ENCODE results near the gene EBPL. TPM values are rescaled to one million over a fixed set of nuclear protein-coding genes. Genes with fewer than 3 reads are reported as not detected.
A peak's percentile ranks its signal among the peaks of the same experiment; 100 is the strongest.
"Not testable (repeated sequence)": the region's sequence is repeated elsewhere in the genome, so short reads cannot be mapped to it uniquely, and the experiment has no call there.

EBPL gene
- polyA plus RNA-seq, 1 donor, result 41.9 TPM

DNA sequence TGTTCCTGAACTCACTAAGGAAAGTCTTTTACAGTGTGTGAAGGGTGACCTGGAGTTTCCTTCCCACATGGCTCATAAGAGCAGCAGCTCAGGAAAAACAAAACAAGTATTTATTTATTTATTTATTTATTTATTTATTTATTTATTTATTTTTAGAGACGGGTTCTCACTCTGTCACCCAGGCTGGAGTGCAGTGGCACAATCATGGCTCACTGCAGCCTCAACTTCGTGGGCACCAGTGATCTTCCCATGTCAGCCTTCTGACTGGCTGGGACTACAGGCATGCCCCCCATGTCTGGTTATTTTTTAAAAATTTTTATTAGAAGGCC lies 52.6 kb downstream of the EBPL start:
- no peak for DNase-seq

- DNase-seq, result no peak
Measured at GRCh38 chr13:49638030-49638743, 53.1 kb downstream of the EBPL start.

GRCh38 chr13:49636705-49637104 lies 54.6 kb downstream of the EBPL start:
- DNase-seq, result no peak

- DNase-seq, result peak; percentile 40
Measured at GRCh38 chr13:49635599-49636433, 55.5 kb downstream of the EBPL start.

- DNase-seq, result no peak
Measured at GRCh38 chr13:49633710-49634109, 57.6 kb downstream of the EBPL start.

GRCh38 chr13:49632156-49632555 lies 59.1 kb downstream of the EBPL start:
- DNase-seq, result no peak

DNA sequence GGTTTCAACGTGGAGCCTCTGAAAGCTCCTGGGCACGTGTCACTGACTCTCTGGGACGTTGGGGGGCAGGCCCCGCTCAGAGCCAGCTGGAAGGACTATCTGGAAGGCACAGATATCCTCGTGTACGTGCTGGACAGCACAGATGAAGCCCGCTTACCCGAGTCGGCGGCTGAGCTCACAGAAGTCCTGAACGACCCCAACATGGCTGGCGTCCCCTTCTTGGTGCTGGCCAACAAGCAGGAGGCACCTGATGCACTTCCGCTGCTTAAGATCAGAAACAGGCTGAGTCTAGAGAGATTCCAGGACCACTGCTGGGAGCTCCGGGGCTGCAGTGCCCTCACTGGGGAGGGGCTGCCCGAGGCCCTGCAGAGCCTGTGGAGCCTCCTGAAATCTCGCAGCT lies 60.7 kb downstream of the EBPL start:
- no peak for DNase-seq

DNA sequence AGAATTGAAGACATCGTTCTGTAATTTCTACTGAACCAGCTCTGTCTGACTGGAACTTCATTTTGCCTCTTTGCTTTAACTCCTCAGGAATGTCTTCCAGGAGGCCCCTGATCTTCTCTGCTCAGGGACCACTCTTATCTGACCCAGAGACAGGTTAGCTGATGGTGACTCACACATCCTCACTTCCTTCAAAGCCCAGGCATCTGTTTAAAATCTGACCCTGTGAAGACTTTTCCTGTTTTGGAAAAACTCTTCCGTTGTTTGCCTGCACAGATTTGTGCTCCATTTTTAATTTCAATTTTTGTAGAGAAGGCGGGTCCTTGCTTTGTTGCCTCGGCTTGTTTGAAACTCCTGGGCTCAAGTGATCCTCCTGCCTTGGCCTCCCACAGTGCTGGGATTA lies 61.3 kb downstream of the EBPL start:
- DNase-seq, result no peak

DNA sequence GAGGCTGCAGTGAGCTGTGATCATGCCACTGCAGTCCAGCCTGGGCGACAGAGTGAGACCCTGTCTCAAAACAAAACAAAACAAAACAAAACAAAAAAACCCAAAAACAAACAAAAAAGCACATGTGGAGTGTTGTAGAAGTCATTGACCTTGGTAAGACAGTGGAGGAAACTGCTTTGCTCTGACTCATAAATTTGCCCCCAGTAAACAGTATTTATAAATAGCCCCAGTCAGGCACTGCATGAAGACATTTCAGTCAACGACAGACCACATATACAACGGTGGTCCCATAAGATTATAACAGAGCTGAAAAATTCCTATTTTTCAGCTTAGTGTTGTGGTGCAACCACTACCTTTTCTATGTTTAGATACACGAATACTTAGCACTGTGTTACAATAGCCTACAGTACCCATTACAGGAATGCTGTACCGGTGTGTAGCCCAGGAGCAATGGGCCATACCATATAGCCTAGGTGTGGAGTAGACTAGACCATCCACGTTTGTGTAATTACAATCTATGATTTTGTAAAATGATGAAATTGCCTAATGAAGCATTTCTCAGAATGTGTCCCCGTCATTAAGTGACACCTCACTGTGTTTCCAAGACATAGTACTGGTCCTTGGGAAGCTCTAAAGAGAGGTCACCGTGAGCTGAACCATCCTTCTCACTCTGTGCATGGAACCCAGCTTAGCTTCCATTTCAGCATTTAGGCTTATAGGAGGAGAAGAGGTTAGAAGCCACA lies 61.9 kb downstream of the EBPL start:
- DNase-seq, result no peak

DNA sequence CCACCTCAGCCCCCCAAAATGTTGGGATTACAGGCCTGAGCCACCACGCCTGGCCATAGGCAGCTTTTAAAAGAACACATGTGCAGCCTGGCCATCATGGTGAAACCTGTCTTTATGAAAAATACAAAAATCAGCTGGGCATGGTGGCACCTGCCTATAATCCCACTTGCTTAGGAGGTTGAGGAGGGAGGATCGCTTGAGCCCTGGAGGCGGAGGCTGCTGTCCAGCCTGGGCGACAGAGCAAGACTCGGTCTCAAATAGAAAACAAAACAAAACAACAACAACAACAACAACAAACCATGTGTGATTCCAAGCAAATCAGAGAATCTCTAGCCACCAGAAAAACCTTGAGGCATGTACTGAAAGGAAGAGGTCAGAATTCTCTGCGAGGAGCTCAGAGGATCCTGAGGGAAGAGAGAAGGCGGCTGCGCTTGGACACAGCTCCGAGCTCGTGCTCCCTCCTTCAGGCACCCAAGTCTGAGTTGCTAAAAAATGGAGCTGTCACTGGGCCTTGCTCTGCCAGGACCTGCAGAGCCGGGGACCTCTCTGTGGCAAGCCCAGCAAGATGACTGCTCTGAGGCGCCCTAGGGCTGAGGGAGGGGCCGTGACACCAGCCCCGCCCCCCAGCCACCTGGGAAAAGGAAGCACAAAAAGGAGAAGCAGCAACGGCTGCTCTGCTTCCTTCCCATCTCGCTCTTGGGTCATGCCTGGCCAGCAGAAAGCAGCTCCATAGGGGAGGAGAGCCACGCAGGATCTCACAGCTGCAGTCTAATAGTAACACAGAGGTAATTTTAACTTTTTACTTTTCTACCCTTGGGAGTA lies 63.2 kb downstream of the EBPL start, which contains the start of gene ARL11:
Gene ARL11, plus strand, starts transcription at position 677 of the 822 bp plus-strand sequence. CDS start 1,941 bp downstream, outside the sequence.
- no peak for DNase-seq

- no peak for DNase-seq
Measured at GRCh38 chr13:49625392-49626079, 65.8 kb downstream of the EBPL start.

GRCh38 chr13:49624229-49624628 lies 67.1 kb downstream of the EBPL start:
- no peak for DNase-seq

DNA sequence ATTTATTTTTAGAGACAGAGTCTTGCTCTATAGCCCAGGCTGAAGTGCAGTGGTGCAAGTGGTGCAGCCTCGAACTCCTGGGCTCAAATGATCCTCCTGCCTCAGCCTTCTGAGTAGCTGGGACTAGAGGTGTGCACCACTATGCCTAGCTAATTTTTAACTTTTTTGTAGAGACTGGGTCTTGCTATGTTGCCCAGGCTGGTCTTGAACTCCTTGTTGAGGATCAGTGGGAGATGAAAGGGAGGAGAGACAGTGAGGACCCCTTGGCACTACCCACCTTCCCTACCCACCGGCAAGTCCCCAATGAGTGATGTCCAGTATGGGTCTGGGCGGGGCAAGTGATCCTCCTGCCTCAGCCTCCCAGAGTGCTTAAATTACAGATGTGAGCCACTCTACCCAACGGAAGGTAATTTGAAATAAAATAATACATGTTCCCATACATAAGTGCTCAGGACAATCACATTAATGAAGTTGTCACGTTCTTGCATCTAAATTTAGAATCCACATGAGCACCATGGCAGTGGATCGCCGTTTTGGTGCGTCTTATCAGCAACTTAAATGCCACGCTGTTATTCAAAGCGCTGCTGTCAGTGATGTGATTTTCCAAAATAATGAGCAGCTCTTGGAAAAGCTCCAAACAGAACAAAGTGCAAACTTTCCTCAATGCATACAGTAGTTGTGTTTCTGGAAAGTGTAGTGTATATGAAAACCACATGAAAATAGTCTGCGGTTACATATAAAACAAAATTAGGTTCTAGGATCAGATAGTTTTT lies 68.9 kb downstream of the EBPL start:
- no peak for DNase-seq

- no peak for DNase-seq
Measured at GRCh38 chr13:49620170-49620621, 71.1 kb downstream of the EBPL start.

GRCh38 chr13:49616676-49617065 lies 74.6 kb downstream of the EBPL start:
- DNase-seq, result no peak

DNA sequence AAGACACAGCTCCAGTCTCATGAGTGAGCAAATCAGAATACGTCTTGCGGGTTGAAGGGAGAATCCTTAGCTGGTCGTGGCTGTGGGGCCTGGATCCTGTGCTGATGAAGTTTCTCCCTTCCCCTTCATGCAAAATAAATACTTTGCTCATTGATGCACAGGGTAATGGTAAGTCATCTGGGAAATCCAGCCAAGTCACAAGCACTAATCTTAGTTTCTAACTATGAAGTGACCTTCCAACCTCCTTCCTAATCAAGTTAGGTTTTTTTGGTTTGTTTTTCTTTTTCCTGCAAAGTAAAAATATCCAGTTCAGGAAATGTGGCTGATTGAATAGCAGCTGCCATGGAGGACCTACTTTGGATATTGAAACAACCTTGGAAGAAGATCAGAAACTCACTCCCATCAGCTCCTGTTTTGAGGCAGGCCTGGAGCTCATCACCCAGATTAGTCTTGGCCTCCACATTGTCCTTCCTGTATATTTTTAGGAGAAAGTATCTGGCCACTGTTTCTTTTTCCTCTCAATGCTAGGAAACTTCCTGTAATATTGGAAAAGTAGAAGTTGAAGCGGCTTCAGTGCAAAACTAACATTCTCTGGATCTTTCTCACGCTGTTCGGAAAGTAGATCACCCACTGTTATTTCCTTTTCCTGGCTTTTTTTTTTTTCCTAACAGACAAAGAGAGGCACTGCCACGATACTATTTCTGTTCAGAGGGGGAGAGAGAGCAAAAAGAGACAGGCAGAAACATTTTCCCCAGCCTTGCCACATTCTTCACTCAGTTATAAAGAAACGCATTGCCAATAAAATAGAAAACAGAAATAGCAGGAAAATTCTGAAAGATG lies 75.2 kb downstream of the EBPL start:
- no peak for DNase-seq

DNA sequence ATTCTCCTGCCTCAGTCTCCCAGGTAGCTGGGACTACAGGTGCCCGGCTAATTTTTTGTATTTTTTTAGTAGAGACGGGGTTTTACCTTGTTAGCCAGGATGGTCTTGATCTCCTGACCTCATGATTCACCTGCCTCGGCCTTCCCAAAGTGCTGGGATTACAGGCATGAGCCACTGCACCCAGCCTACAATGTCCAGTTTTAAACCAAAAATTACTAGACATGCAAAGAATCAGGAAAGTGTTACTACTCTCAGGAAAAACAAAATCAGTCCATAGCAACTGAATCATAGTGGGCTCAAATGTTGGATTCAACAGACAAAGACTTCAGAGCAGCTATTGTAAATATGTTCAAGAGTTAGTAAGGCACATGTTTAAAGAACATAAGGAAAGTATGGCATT lies 79.2 kb downstream of the EBPL start:
- DNase-seq, result not testable (repeated sequence)
